Mesenchymal stem cell (in vitro differentiated cells and primary cell): ENCODE measurements around the gene ZFAND6.
"Not testable (repeated sequence)": the region's sequence is repeated elsewhere in the genome, so short reads cannot be mapped to it uniquely, and the experiment has no call there.

Experiments used
- DNase-seq: peaks from one replicate; pipeline ENCODE4 v3.0.0-alpha.2; 2013
- H2AFZ ChIP-seq: one replicate; pipeline ENCODE4 v1.6.1; 2013; ENCODE audit warnings: low read depth, mild to moderate bottlenecking, control low read depth, inconsistent platforms, low read length, moderate library complexity
- H2AK5ac ChIP-seq: 2 replicates; pipeline ENCODE4 v1.6.1; 2013; ENCODE audit warnings: low read length, moderate library complexity, mild to moderate bottlenecking, inconsistent platforms; ENCODE audit not compliant: severe bottlenecking
- H2BK120ac ChIP-seq: one replicate; pipeline ENCODE4 v1.6.1; 2013; ENCODE audit warnings: low read depth, mild to moderate bottlenecking, inconsistent platforms, low read length, moderate library complexity
- H2BK12ac ChIP-seq, 2 experiments: one replicate each; pipeline ENCODE4 v1.6.1; 2013; ENCODE audit warnings: inconsistent platforms in 2 of 2, low read length in 2 of 2, mild to moderate bottlenecking in 2 of 2, moderate library complexity in 2 of 2, control low read depth in 1 of 2
- H2BK15ac ChIP-seq: one replicate; pipeline ENCODE4 v1.6.1; 2013; ENCODE audit warnings: mild to moderate bottlenecking, low read depth, inconsistent platforms; ENCODE audit not compliant: poor library complexity, severe bottlenecking
- H2BK5ac ChIP-seq: 2 replicates; pipeline ENCODE4 v1.6.1; 2013; ENCODE audit warnings: low read depth, mild to moderate bottlenecking, low read length, control low read depth, inconsistent platforms; ENCODE audit not compliant: poor library complexity, severe bottlenecking
- H3K14ac ChIP-seq, 2 experiments: one replicate each; pipeline ENCODE4 v1.6.1; 2013; ENCODE audit warnings: inconsistent platforms in 2 of 2, low read length in 2 of 2, control low read depth in 1 of 2, mild to moderate bottlenecking in 1 of 2, moderate library complexity in 1 of 2
- H3K18ac ChIP-seq, 2 experiments: one replicate each; pipeline ENCODE4 v1.6.1; 2013; ENCODE audit warnings: inconsistent platforms in 2 of 2, low read length in 2 of 2, control low read depth in 1 of 2, low read depth in 1 of 2, mild to moderate bottlenecking in 1 of 2
- H3K23ac ChIP-seq, 2 experiments: one replicate each; pipeline ENCODE4 v1.6.1; 2013; ENCODE audit warnings: inconsistent platforms in 2 of 2, low read length in 2 of 2, mild to moderate bottlenecking in 2 of 2, moderate library complexity in 2 of 2, control low read depth in 1 of 2
- H3K27ac ChIP-seq: 2 replicates; pipeline ENCODE4 v1.5.1; 2013; ENCODE audit warnings: mild to moderate bottlenecking, moderate library complexity, low read length, control low read depth, inconsistent platforms; ENCODE audit not compliant: poor library complexity, severe bottlenecking
- H3K27me3 ChIP-seq, 2 experiments: 2 replicates each; pipeline versions ENCODE4 v1.6.1 to v1.7.0; 2013; ENCODE audit warnings: low read length in 2 of 2, mild to moderate bottlenecking in 2 of 2, moderate library complexity in 2 of 2, control low read depth in 1 of 2, inconsistent platforms in 1 of 2; ENCODE audit not compliant: control insufficient read depth in 1 of 2, insufficient read depth in 1 of 2
- H3K36me3 ChIP-seq, 2 experiments: 2 replicates each; pipeline versions ENCODE4 v1.6.1 to v1.7.0; 2013; ENCODE audit warnings: low read length in 2 of 2, control low read depth in 1 of 2, inconsistent platforms in 1 of 2, low read depth in 1 of 2, mild to moderate bottlenecking in 1 of 2; ENCODE audit not compliant: insufficient read depth in 2 of 2, control insufficient read depth in 1 of 2
- H3K4ac ChIP-seq, 2 experiments: one replicate each; pipeline ENCODE4 v1.6.1; 2013; ENCODE audit warnings: inconsistent platforms in 2 of 2, low read length in 2 of 2, mild to moderate bottlenecking in 2 of 2, moderate library complexity in 2 of 2, control low read depth in 1 of 2, low read depth in 1 of 2
- H3K4me1 ChIP-seq: 2 replicates; pipeline ENCODE4 v1.6.1; 2013; ENCODE audit warnings: low read depth, low read length, control low read depth; ENCODE audit not compliant: control insufficient read depth, insufficient read depth
- H3K4me2 ChIP-seq: 2 replicates; pipeline ENCODE4 v1.6.1; 2013; ENCODE audit warnings: low read length, mild to moderate bottlenecking, inconsistent platforms; ENCODE audit not compliant: poor library complexity, severe bottlenecking
- H3K4me3 ChIP-seq, 2 experiments: 2 replicates each; pipeline versions ENCODE4 v1.5.1 to v1.7.0; 2013; ENCODE audit warnings: low read length in 2 of 2, mild to moderate bottlenecking in 2 of 2, control low read depth in 1 of 2, low read depth in 1 of 2; ENCODE audit not compliant: insufficient read depth in 1 of 2
- H3K79me1 ChIP-seq: replicated peaks from 2 replicates; pipeline ENCODE4 v1.6.1; 2013; ENCODE audit warnings: mild to moderate bottlenecking, control low read depth, low read length, inconsistent platforms; ENCODE audit not compliant: poor library complexity, severe bottlenecking
- H3K9ac ChIP-seq: 2 replicates; pipeline ENCODE4 v1.7.0; 2013; ENCODE audit warnings: mild to moderate bottlenecking, low read length, moderate library complexity
- H3K9me3 ChIP-seq: 2 replicates; pipeline ENCODE4 v1.7.0; 2013; ENCODE audit warnings: mild to moderate bottlenecking, low read length; ENCODE audit not compliant: control insufficient read depth
- H4K8ac ChIP-seq: one replicate; pipeline ENCODE4 v1.6.1; 2013; ENCODE audit warnings: inconsistent platforms, mild to moderate bottlenecking, low read length, moderate library complexity
- H4K91ac ChIP-seq: one replicate; pipeline ENCODE4 v1.6.1; 2013; ENCODE audit warnings: mild to moderate bottlenecking, low read length, inconsistent platforms
- WGBS: methylation state at CpG from one replicate; pipeline ENCODE4 v1.1.7; 2013; ENCODE audit warnings: mixed read lengths; 5-methylcytosine and 5-hydroxymethylcytosine counted together

Gene ZFAND6

GRCh38 chr15:80017139-80017538, 42.3 kb upstream of the ZFAND6 start:
- not testable (repeated sequence) for H4K91ac ChIP-seq, DNase-seq, H3K18ac ChIP-seq, H3K14ac ChIP-seq, H3K79me1 ChIP-seq, H3K4me3 ChIP-seq, H2BK15ac ChIP-seq, H2BK12ac ChIP-seq, H3K9ac ChIP-seq, H3K27me3 ChIP-seq, H2BK5ac ChIP-seq, H3K9me3 ChIP-seq, H3K27ac ChIP-seq, H3K23ac ChIP-seq, H3K4me2 ChIP-seq, H3K4ac ChIP-seq, H3K36me3 ChIP-seq, H2AFZ ChIP-seq, H2AK5ac ChIP-seq, H4K8ac ChIP-seq, H2BK120ac ChIP-seq, H3K4me1 ChIP-seq
- 83% methylated on average over 8 of the region's 8 CpGs for WGBS

- 92% methylated on average over 8 of the region's 8 CpGs for WGBS
- Histone ChIP-seq H2BK15ac (no peak overlapping the region), H2BK12ac (no peak overlapping the region), H3K18ac (no peak overlapping the region), H3K23ac (no peak overlapping the region), H3K79me1 (no peaks in the 10 kb centered on the region), H3K27ac (no peak overlapping the region), H3K27me3 (peaks cover 0 to 3% of the 10 kb centered on the region in 2 experiments), H3K14ac (no peak overlapping the region), H4K8ac (no peak overlapping the region), H3K36me3 (no peaks in the 10 kb centered on the region), H2BK120ac (no peak overlapping the region), H3K9ac (no peak overlapping the region), H2AFZ (no peak overlapping the region), H3K4me2 (no peak overlapping the region), H3K4me3 (no peak overlapping the region), H3K4ac (no peak overlapping the region), H2AK5ac (no peak overlapping the region), H3K9me3 (no peaks in the 10 kb centered on the region), H4K91ac (no peak overlapping the region), H3K4me1 (no peaks in the 10 kb centered on the region), H2BK5ac (no peak overlapping the region)
- DNase-seq: no peak
Measured at GRCh38 chr15:80019168-80019745, 40.2 kb upstream of the ZFAND6 start.

GRCh38 chr15:80020149-80020548, 39.3 kb upstream of the ZFAND6 start:
- H3K4me1 ChIP-seq, H4K8ac ChIP-seq, H3K79me1 ChIP-seq, H3K4ac ChIP-seq, H2BK12ac ChIP-seq, H2AK5ac ChIP-seq, H3K9me3 ChIP-seq, H2BK15ac ChIP-seq, H3K36me3 ChIP-seq, H3K27ac ChIP-seq, H4K91ac ChIP-seq, DNase-seq, H2AFZ ChIP-seq, H3K4me3 ChIP-seq, H2BK120ac ChIP-seq, H3K4me2 ChIP-seq, H3K23ac ChIP-seq, H3K27me3 ChIP-seq, H3K9ac ChIP-seq, H3K18ac ChIP-seq, H2BK5ac ChIP-seq, H3K14ac ChIP-seq: not testable (repeated sequence)
- 86% methylated on average over 6 of the region's 6 CpGs for WGBS

GRCh38 chr15:80020731-80021130, 38.7 kb upstream of the ZFAND6 start:
- no peak overlapping the region for H2BK15ac ChIP-seq
- no peak overlapping the region for H2BK5ac ChIP-seq
- no peak overlapping the region for H2AFZ ChIP-seq
- no peak overlapping the region for H3K14ac ChIP-seq
- H3K23ac ChIP-seq: no peak overlapping the region
- no peak overlapping the region for H2AK5ac ChIP-seq
- H3K4ac ChIP-seq: no peak overlapping the region
- 77% methylated on average over 3 of the region's 3 CpGs for WGBS
- peaks cover 0 to 3% of the 10 kb centered on the region in 2 experiments for H3K27me3 ChIP-seq
- H2BK120ac ChIP-seq: no peak overlapping the region
- no peaks in the 10 kb centered on the region for H3K9me3 ChIP-seq
- H2BK12ac ChIP-seq: no peak overlapping the region
- H3K79me1 ChIP-seq: no peaks in the 10 kb centered on the region
- DNase-seq: no peak
- no peaks in the 10 kb centered on the region for H3K36me3 ChIP-seq
- H4K8ac ChIP-seq: no peak overlapping the region
- H4K91ac ChIP-seq: no peak overlapping the region
- no peak overlapping the region for H3K4me3 ChIP-seq
- no peak overlapping the region for H3K27ac ChIP-seq
- no peaks in the 10 kb centered on the region for H3K4me1 ChIP-seq
- H3K4me2 ChIP-seq: no peak overlapping the region
- no peak overlapping the region for H3K9ac ChIP-seq
- no peak overlapping the region for H3K18ac ChIP-seq
